ENCODE results near the gene EHMT1. TPM values are rescaled to one million over a fixed set of nuclear protein-coding genes. Genes with fewer than 3 reads are reported as not detected.
"Not testable (repeated sequence)": the region's sequence is repeated elsewhere in the genome, so short reads cannot be mapped to it uniquely, and the experiment has no call there.

The EHMT1 gene
- total and polyA plus RNA-seq, 2 donors: 37.3 to 56.9 TPM

DNA sequence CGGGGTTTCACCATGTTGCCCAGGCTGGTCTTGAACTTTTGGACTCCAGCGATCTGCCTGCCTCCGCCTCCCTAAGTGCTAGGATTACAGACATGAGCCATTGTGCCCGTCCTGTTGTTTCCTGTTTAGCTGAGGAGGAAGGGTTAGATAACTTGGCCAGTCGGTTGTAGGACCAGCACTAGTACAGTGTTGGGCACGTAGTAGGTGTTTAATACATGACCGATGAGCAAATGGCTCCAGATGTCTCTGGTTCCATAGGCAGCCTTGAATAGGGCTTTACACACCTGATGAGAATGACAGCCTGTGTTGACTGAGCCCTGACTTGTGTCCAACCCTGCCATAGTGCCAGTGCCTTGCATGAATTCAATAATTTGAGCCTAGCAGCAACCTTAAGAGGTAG lies 1.8 kb downstream of the EHMT1 start:
- 87% methylated on average over 7 of the region's 7 CpGs for WGBS
- peaks cover 6 to 14% of the 10 kb centered on the region in 2 donors for H3K36me3 ChIP-seq (ENCODE audit: control insufficient read depth in 2 of 2, insufficient read depth in 2 of 2, low read length in 1 of 2)
- H3K4me1 ChIP-seq (ENCODE audit: control insufficient read depth in 2 of 2, insufficient read depth in 2 of 2, low read length in 2 of 2): peaks cover 24 to 25% of the 10 kb centered on the region in 2 donors
- no peak overlapping the region for H3K4me3 ChIP-seq (ENCODE audit: low read length in 2 of 2)
- H3K9me3 ChIP-seq (ENCODE audit: control insufficient read depth in 2 of 2, insufficient read depth in 1 of 2, low read length in 1 of 2): no peaks in the 10 kb centered on the region
- no peaks in the 10 kb centered on the region for H3K27me3 ChIP-seq (ENCODE audit: control insufficient read depth in 2 of 2, insufficient read depth in 1 of 2, low read length in 1 of 2)
- no peak overlapping the region for H3K27ac ChIP-seq (ENCODE audit: low read depth in 1 of 2, low read length in 1 of 2)
- no peak for DNase-seq (ENCODE audit: low read depth in 6 of 9, low spot score in 9 of 9)

DNA sequence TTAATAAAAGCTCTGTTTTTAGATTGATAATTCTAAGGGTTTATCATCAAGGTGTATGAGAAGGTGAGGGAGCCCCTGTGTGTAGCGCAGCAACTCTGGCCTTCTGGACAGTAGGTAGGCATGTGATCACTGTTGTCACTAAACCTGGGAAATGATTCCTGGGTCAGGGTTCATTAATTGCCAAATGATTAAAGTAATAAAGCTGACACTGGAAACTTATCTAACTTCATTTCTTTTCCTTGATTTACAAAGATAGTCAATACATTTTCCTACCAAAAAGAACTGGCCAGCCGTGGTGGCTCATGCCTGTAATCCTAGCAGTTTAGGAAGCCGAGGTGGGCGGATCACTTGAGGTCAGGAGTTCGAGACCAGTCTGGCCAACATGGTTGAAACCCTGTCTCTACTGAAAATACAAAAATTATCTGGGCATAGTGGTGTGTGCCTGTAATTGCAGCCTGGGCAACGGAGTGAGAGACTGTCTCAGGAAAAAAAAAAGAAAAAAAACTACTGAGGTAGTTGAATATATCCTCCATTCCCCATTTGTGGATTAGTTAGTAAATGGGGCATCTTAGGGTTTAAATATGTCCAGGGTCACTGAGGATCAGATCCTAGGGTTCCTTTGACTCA lies 2.4 kb downstream of the EHMT1 start:
- Histone ChIP-seq H3K4me1 (ENCODE audit: control insufficient read depth in 2 of 2, insufficient read depth in 2 of 2, low read length in 2 of 2) (peaks cover 24 to 25% of the 10 kb centered on the region in 2 donors), H3K27me3 (ENCODE audit: control insufficient read depth in 2 of 2, insufficient read depth in 1 of 2, low read length in 1 of 2) (no peaks in the 10 kb centered on the region), H3K4me3 (ENCODE audit: low read length in 2 of 2) (no peak overlapping the region), H3K36me3 (ENCODE audit: control insufficient read depth in 2 of 2, insufficient read depth in 2 of 2, low read length in 1 of 2) (peaks cover 3 to 11% of the 10 kb centered on the region in 2 donors), H3K27ac (ENCODE audit: low read depth in 1 of 2, low read length in 1 of 2) (no peak overlapping the region), H3K9me3 (ENCODE audit: control insufficient read depth in 2 of 2, insufficient read depth in 1 of 2, low read length in 1 of 2) (no peaks in the 10 kb centered on the region)
- DNase-seq (ENCODE audit: low read depth in 6 of 9, low spot score in 9 of 9): no peak
- 79% methylated on average over 6 of the region's 6 CpGs for WGBS

DNA sequence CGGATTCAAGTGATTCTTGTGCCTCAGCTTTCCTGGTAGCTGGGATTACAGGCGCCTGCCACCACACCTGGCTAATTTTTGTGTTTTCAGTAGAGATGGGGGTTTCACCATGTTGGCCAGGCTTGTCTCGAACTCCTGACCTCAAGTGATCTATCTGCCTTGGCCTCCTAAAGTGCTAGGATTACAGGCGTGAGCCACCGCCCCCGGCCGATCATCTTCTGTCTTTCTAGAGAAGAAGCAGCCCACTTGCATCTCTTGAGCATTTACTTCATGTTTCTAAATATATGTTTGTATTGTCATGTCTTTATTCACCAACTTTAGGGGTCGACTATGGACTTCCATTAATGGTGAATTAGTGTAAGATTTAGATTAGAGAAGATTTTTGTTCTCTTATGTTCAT lies 3.4 kb downstream of the EHMT1 start:
- H3K4me1 ChIP-seq (ENCODE audit: control insufficient read depth in 2 of 2, insufficient read depth in 2 of 2, low read length in 2 of 2): peaks cover 23 to 25% of the 10 kb centered on the region in 2 donors
- not testable (repeated sequence) for H3K27ac ChIP-seq (ENCODE audit: low read depth in 1 of 2, low read length in 1 of 2); H3K9me3 ChIP-seq (ENCODE audit: control insufficient read depth in 2 of 2, insufficient read depth in 1 of 2, low read length in 1 of 2); DNase-seq (ENCODE audit: low read depth in 6 of 9, low spot score in 9 of 9); H3K4me3 ChIP-seq (ENCODE audit: low read length in 2 of 2); H3K27me3 ChIP-seq (ENCODE audit: control insufficient read depth in 2 of 2, insufficient read depth in 1 of 2, low read length in 1 of 2)
- peaks cover 0 to 11% of the 10 kb centered on the region in 2 donors for H3K36me3 ChIP-seq (ENCODE audit: control insufficient read depth in 2 of 2, insufficient read depth in 2 of 2, low read length in 1 of 2)
- WGBS: 98% methylated on average over 8 of the region's 8 CpGs

DNA sequence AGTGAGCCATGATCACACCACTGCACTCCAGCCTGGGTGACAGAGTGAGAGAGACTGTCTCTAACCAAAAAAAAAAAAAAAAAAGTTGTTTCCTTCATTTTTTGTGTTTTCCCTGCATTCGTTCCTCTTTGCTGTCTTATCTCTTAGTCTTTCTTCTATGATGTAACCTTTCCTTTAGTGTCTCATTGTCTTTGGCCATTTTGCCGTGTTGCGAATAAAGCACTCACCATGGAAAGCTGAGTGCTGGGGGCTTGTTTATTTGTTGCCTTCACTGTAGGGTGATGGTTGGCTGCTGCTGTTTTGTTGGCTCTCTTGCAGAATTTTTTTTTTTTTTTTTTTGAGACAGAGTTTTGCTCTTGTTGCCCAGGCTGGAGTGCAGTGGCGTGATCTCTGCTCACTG lies 7.7 kb downstream of the EHMT1 start:
- Histone ChIP-seq H3K9me3 (ENCODE audit: control insufficient read depth in 2 of 2, insufficient read depth in 1 of 2, low read length in 1 of 2) (no peaks in the 10 kb centered on the region), H3K27me3 (ENCODE audit: control insufficient read depth in 2 of 2, insufficient read depth in 1 of 2, low read length in 1 of 2) (no peaks in the 10 kb centered on the region), H3K27ac (ENCODE audit: low read depth in 1 of 2, low read length in 1 of 2) (no peak overlapping the region), H3K4me3 (ENCODE audit: low read length in 2 of 2) (no peak overlapping the region), H3K4me1 (ENCODE audit: control insufficient read depth in 2 of 2, insufficient read depth in 2 of 2, low read length in 2 of 2) (peaks cover 9 to 13% of the 10 kb centered on the region in 2 donors), H3K36me3 (ENCODE audit: control insufficient read depth in 2 of 2, insufficient read depth in 2 of 2, low read length in 1 of 2) (peaks cover 0 to 11% of the 10 kb centered on the region in 2 donors)
- 94% methylated on average over 4 of the region's 4 CpGs for WGBS
- DNase-seq (ENCODE audit: low read depth in 6 of 9, low spot score in 9 of 9): no peak

GRCh38 chr9:137627406-137627805 lies 8.6 kb downstream of the EHMT1 start:
- Histone ChIP-seq H3K4me1 (ENCODE audit: control insufficient read depth in 2 of 2, insufficient read depth in 2 of 2, low read length in 2 of 2) (peaks cover 11 to 20% of the 10 kb centered on the region in 2 donors), H3K36me3 (ENCODE audit: control insufficient read depth in 2 of 2, insufficient read depth in 2 of 2, low read length in 1 of 2) (peaks cover 0 to 11% of the 10 kb centered on the region in 2 donors)
- H3K9me3 ChIP-seq (ENCODE audit: control insufficient read depth in 2 of 2, insufficient read depth in 1 of 2, low read length in 1 of 2); H3K27me3 ChIP-seq (ENCODE audit: control insufficient read depth in 2 of 2, insufficient read depth in 1 of 2, low read length in 1 of 2); H3K27ac ChIP-seq (ENCODE audit: low read depth in 1 of 2, low read length in 1 of 2); DNase-seq (ENCODE audit: low read depth in 6 of 9, low spot score in 9 of 9); H3K4me3 ChIP-seq (ENCODE audit: low read length in 2 of 2): not testable (repeated sequence)
- over 99% methylated on average over 14 of the region's 14 CpGs for WGBS

GRCh38 chr9:137630126-137630525 lies 11.3 kb downstream of the EHMT1 start:
- Histone ChIP-seq H3K4me3 (ENCODE audit: low read length in 2 of 2) (no peak overlapping the region), H3K9me3 (ENCODE audit: control insufficient read depth in 2 of 2, insufficient read depth in 1 of 2, low read length in 1 of 2) (no peaks in the 10 kb centered on the region), H3K36me3 (ENCODE audit: control insufficient read depth in 2 of 2, insufficient read depth in 2 of 2, low read length in 1 of 2) (peaks cover 0 to under 1% of the 10 kb centered on the region in 2 donors), H3K27ac (ENCODE audit: low read depth in 1 of 2, low read length in 1 of 2) (no peak overlapping the region), H3K4me1 (ENCODE audit: control insufficient read depth in 2 of 2, insufficient read depth in 2 of 2, low read length in 2 of 2) (peaks cover 9 to 24% of the 10 kb centered on the region in 2 donors), H3K27me3 (ENCODE audit: control insufficient read depth in 2 of 2, insufficient read depth in 1 of 2, low read length in 1 of 2) (no peaks in the 10 kb centered on the region)
- 82% methylated on average over 1 of the region's 1 CpG for WGBS
- DNase-seq (ENCODE audit: low read depth in 6 of 9, low spot score in 9 of 9): no peak

DNA sequence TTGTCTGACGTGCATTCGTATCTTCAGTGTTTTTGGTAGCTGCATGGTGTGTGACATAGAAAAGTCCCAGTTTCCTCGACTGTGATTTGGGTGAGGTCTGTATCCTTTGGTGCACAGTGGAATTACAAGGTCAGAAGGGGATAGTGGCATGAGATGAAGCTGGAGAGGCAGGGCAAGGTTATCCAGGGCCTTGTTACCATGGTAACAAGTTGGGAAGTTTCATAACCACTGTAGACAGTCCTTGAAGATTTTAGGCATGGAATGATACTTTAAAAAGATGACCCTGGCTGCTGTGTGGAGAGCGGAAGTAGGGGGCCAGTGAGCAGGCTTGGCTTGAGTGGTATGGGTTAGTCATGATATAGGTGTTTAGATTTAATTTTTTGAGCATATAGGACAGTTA lies 11.9 kb downstream of the EHMT1 start:
- H3K27ac ChIP-seq (ENCODE audit: low read depth in 1 of 2, low read length in 1 of 2): no peak overlapping the region
- no peaks in the 10 kb centered on the region for H3K36me3 ChIP-seq (ENCODE audit: control insufficient read depth in 2 of 2, insufficient read depth in 2 of 2, low read length in 1 of 2)
- 92% methylated on average over 4 of the region's 4 CpGs for WGBS
- peaks cover 5 to 24% of the 10 kb centered on the region in 2 donors for H3K4me1 ChIP-seq (ENCODE audit: control insufficient read depth in 2 of 2, insufficient read depth in 2 of 2, low read length in 2 of 2)
- no peaks in the 10 kb centered on the region for H3K9me3 ChIP-seq (ENCODE audit: control insufficient read depth in 2 of 2, insufficient read depth in 1 of 2, low read length in 1 of 2)
- H3K4me3 ChIP-seq (ENCODE audit: low read length in 2 of 2): no peak overlapping the region
- H3K27me3 ChIP-seq (ENCODE audit: control insufficient read depth in 2 of 2, insufficient read depth in 1 of 2, low read length in 1 of 2): no peaks in the 10 kb centered on the region
- no peak for DNase-seq (ENCODE audit: low read depth in 6 of 9, low spot score in 9 of 9)

GRCh38 chr9:137631345-137632229 lies 12.8 kb downstream of the EHMT1 start:
- H3K4me3 ChIP-seq (ENCODE audit: low read length in 2 of 2): no peak overlapping the region
- no peaks in the 10 kb centered on the region for H3K36me3 ChIP-seq (ENCODE audit: control insufficient read depth in 2 of 2, insufficient read depth in 2 of 2, low read length in 1 of 2)
- H3K27me3 ChIP-seq (ENCODE audit: control insufficient read depth in 2 of 2, insufficient read depth in 1 of 2, low read length in 1 of 2): no peaks in the 10 kb centered on the region
- 92% methylated on average over 16 of the region's 16 CpGs for WGBS
- peaks cover 5 to 24% of the 10 kb centered on the region in 2 donors for H3K4me1 ChIP-seq (ENCODE audit: control insufficient read depth in 2 of 2, insufficient read depth in 2 of 2, low read length in 2 of 2)
- DNase-seq (ENCODE audit: low read depth in 6 of 9, low spot score in 9 of 9): no peak
- no peaks in the 10 kb centered on the region for H3K9me3 ChIP-seq (ENCODE audit: control insufficient read depth in 2 of 2, insufficient read depth in 1 of 2, low read length in 1 of 2)
- no peak overlapping the region for H3K27ac ChIP-seq (ENCODE audit: low read depth in 1 of 2, low read length in 1 of 2)
